Fibroblast of skin of right biceps (primary cell): ENCODE measurements around the gene FIGN.

Experiments
- DNase-seq: peaks from one replicate; pipeline ENCODE4 v3.0.0-alpha.2; 2013

FIGN gene

GRCh38 chr2:163553601-163554000, 182.2 kb downstream of the FIGN start:
- peak; percentile 48 for DNase-seq

- DNase-seq: no peak
These were observed 183.1 kb downstream of the FIGN start for GRCh38 chr2:163552758-163553157.

GRCh38 chr2:163551616-163552373, 184.0 kb downstream of the FIGN start:
- peak; percentile 26 for DNase-seq

- no peak for DNase-seq
These were observed 186.8 kb downstream of the FIGN start for GRCh38 chr2:163548970-163549369.
